ENCODE results near the gene EIF4G3. TPM values are rescaled to one million over a fixed set of nuclear protein-coding genes. Genes with fewer than 3 reads are reported as not detected.

The EIF4G3 gene
- total and polyA plus RNA-seq, 2 of the 8 experiments (the other 6 are each of a cell fraction or from before 2014, with no cell fraction given), result 47.5 to 66.6 TPM

GRCh38 chr1:21139601-21140000 is 37.1 kb downstream of the EIF4G3 start (continued):
- TF ChIP-seq, protein P1, sequence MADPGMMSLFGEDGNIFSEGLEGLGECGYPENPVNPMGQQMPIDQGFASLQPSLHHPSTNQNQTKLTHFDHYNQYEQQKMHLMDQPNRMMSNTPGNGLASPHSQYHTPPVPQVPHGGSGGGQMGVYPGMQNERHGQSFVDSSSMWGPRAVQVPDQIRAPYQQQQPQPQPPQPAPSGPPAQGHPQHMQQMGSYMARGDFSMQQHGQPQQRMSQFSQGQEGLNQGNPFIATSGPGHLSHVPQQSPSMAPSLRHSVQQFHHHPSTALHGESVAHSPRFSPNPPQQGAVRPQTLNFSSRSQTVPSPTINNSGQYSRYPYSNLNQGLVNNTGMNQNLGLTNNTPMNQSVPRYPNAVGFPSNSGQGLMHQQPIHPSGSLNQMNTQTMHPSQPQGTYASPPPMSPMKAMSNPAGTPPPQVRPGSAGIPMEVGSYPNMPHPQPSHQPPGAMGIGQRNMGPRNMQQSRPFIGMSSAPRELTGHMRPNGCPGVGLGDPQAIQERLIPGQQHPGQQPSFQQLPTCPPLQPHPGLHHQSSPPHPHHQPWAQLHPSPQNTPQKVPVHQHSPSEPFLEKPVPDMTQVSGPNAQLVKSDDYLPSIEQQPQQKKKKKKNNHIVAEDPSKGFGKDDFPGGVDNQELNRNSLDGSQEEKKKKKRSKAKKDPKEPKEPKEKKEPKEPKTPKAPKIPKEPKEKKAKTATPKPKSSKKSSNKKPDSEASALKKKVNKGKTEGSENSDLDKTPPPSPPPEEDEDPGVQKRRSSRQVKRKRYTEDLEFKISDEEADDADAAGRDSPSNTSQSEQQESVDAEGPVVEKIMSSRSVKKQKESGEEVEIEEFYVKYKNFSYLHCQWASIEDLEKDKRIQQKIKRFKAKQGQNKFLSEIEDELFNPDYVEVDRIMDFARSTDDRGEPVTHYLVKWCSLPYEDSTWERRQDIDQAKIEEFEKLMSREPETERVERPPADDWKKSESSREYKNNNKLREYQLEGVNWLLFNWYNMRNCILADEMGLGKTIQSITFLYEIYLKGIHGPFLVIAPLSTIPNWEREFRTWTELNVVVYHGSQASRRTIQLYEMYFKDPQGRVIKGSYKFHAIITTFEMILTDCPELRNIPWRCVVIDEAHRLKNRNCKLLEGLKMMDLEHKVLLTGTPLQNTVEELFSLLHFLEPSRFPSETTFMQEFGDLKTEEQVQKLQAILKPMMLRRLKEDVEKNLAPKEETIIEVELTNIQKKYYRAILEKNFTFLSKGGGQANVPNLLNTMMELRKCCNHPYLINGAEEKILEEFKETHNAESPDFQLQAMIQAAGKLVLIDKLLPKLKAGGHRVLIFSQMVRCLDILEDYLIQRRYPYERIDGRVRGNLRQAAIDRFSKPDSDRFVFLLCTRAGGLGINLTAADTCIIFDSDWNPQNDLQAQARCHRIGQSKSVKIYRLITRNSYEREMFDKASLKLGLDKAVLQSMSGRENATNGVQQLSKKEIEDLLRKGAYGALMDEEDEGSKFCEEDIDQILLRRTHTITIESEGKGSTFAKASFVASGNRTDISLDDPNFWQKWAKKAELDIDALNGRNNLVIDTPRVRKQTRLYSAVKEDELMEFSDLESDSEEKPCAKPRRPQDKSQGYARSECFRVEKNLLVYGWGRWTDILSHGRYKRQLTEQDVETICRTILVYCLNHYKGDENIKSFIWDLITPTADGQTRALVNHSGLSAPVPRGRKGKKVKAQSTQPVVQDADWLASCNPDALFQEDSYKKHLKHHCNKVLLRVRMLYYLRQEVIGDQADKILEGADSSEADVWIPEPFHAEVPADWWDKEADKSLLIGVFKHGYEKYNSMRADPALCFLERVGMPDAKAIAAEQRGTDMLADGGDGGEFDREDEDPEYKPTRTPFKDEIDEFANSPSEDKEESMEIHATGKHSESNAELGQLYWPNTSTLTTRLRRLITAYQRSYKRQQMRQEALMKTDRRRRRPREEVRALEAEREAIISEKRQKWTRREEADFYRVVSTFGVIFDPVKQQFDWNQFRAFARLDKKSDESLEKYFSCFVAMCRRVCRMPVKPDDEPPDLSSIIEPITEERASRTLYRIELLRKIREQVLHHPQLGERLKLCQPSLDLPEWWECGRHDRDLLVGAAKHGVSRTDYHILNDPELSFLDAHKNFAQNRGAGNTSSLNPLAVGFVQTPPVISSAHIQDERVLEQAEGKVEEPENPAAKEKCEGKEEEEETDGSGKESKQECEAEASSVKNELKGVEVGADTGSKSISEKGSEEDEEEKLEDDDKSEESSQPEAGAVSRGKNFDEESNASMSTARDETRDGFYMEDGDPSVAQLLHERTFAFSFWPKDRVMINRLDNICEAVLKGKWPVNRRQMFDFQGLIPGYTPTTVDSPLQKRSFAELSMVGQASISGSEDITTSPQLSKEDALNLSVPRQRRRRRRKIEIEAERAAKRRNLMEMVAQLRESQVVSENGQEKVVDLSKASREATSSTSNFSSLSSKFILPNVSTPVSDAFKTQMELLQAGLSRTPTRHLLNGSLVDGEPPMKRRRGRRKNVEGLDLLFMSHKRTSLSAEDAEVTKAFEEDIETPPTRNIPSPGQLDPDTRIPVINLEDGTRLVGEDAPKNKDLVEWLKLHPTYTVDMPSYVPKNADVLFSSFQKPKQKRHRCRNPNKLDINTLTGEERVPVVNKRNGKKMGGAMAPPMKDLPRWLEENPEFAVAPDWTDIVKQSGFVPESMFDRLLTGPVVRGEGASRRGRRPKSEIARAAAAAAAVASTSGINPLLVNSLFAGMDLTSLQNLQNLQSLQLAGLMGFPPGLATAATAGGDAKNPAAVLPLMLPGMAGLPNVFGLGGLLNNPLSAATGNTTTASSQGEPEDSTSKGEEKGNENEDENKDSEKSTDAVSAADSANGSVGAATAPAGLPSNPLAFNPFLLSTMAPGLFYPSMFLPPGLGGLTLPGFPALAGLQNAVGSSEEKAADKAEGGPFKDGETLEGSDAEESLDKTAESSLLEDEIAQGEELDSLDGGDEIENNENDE (IDR thresholded peaks at IDR 0.05; ENCODE audit: insufficient replicate concordance, low read length), result no peak
